ENCODE measurements around the gene ADRB2. TPM values are rescaled to one million over a fixed set of nuclear protein-coding genes. Genes with fewer than 3 reads are reported as not detected.

Gene ADRB2
- total and polyA plus RNA-seq, 5 donors: 2.4 to 9.2 (median 7.4) TPM

GRCh38 chr5:148843510-148844318 is 17.3 kb downstream of the ADRB2 start:
- no peaks in the 10 kb centered on the region for H3K27me3 ChIP-seq (ENCODE audit: control insufficient read depth, insufficient read depth)
- intact Hi-C loops (cut with DNase I): no loop called here
- no peaks in the 10 kb centered on the region for H3K9me3 ChIP-seq (ENCODE audit: control insufficient read depth, low read length)
- WGBS: 51% methylated on average over 10 of the region's 10 CpGs
- peak; percentile 31 to 61 for ATAC-seq
- H3K4me1 ChIP-seq (ENCODE audit: control insufficient read depth, insufficient read depth, low read length): peaks cover 7% of the 10 kb centered on the region
- no peak overlapping the region for H3K4me3 ChIP-seq (ENCODE audit: low read length)
- H3K27ac ChIP-seq (ENCODE audit: low read length): no peak overlapping the region
- no peak for DNase-seq

GRCh38 chr5:148844433-148845280 is 18.2 kb downstream of the ADRB2 start:
- intact Hi-C loops (cut with DNase I): no loop called here
- WGBS: 75% methylated on average over 7 of the region's 7 CpGs
- H3K4me3 ChIP-seq (ENCODE audit: low read length): no peak overlapping the region
- peaks cover 9% of the 10 kb centered on the region for H3K4me1 ChIP-seq (ENCODE audit: control insufficient read depth, insufficient read depth, low read length)
- DNase-seq (no peak), ATAC-seq (no peak)
- no peaks in the 10 kb centered on the region for H3K9me3 ChIP-seq (ENCODE audit: control insufficient read depth, low read length)
- H3K27me3 ChIP-seq (ENCODE audit: control insufficient read depth, insufficient read depth): no peaks in the 10 kb centered on the region
- H3K27ac ChIP-seq (ENCODE audit: low read length): no peak overlapping the region

GRCh38 chr5:148846930-148847329 is 20.5 kb downstream of the ADRB2 start:
- intact Hi-C loops (cut with DNase I): no loop called here
- Histone ChIP-seq H3K4me1 (ENCODE audit: control insufficient read depth, insufficient read depth, low read length) (peaks cover 9% of the 10 kb centered on the region), H3K27ac (ENCODE audit: low read length) (no peak overlapping the region), H3K9me3 (ENCODE audit: control insufficient read depth, low read length) (no peaks in the 10 kb centered on the region), H3K4me3 (ENCODE audit: low read length) (no peak overlapping the region), H3K27me3 (ENCODE audit: control insufficient read depth, insufficient read depth) (no peaks in the 10 kb centered on the region)
- ATAC-seq: no peak
- no peak for DNase-seq

GRCh38 chr5:148847456-148847855 is 21.0 kb downstream of the ADRB2 start:
- DNase-seq: no peak
- Histone ChIP-seq H3K27me3 (ENCODE audit: control insufficient read depth, insufficient read depth) (no peaks in the 10 kb centered on the region), H3K4me3 (ENCODE audit: low read length) (no peak overlapping the region), H3K4me1 (ENCODE audit: control insufficient read depth, insufficient read depth, low read length) (peaks cover 7% of the 10 kb centered on the region), H3K9me3 (ENCODE audit: control insufficient read depth, low read length) (no peaks in the 10 kb centered on the region), H3K27ac (ENCODE audit: low read length) (no peak overlapping the region)
- no peak for ATAC-seq
- 90% methylated on average over 2 of the region's 2 CpGs for WGBS
- intact Hi-C loops (cut with DNase I): no loop called here

GRCh38 chr5:148848393-148849031 is 22.1 kb downstream of the ADRB2 start:
- ATAC-seq (peak; percentile 33 to 63), DNase-seq (peak in 1 of 3 donors; percentile 52)
- Histone ChIP-seq H3K4me3 (ENCODE audit: low read length) (no peak overlapping the region), H3K27me3 (ENCODE audit: control insufficient read depth, insufficient read depth) (no peaks in the 10 kb centered on the region), H3K9me3 (ENCODE audit: control insufficient read depth, low read length) (no peaks in the 10 kb centered on the region), H3K27ac (ENCODE audit: low read length) (no peak overlapping the region), H3K4me1 (ENCODE audit: control insufficient read depth, insufficient read depth, low read length) (peaks cover 3% of the 10 kb centered on the region)
- 53% methylated on average over 3 of the region's 3 CpGs for WGBS
- intact Hi-C loops (cut with DNase I): no loop called here

GRCh38 chr5:148849461-148849860 is 23.1 kb downstream of the ADRB2 start:
- ATAC-seq: peak; percentile 45 to 51
- 78% methylated on average over 4 of the region's 4 CpGs for WGBS
- intact Hi-C loops (cut with DNase I): no loop called here
- H3K27ac ChIP-seq (ENCODE audit: low read length): no peak overlapping the region
- no peak for DNase-seq
- H3K9me3 ChIP-seq (ENCODE audit: control insufficient read depth, low read length): no peaks in the 10 kb centered on the region
- H3K27me3 ChIP-seq (ENCODE audit: control insufficient read depth, insufficient read depth): no peaks in the 10 kb centered on the region
- H3K4me1 ChIP-seq (ENCODE audit: control insufficient read depth, insufficient read depth, low read length): peaks cover 3% of the 10 kb centered on the region
- no peak overlapping the region for H3K4me3 ChIP-seq (ENCODE audit: low read length)

- 87% methylated on average over 2 of the region's 2 CpGs for WGBS
- no peak for DNase-seq
- intact Hi-C loops (cut with DNase I): no loop called here
- ATAC-seq: no peak
- Histone ChIP-seq H3K4me1 (ENCODE audit: control insufficient read depth, insufficient read depth, low read length) (peaks cover 3% of the 10 kb centered on the region), H3K9me3 (ENCODE audit: control insufficient read depth, low read length) (no peaks in the 10 kb centered on the region), H3K27ac (ENCODE audit: low read length) (no peak overlapping the region), H3K4me3 (ENCODE audit: low read length) (no peak overlapping the region), H3K27me3 (ENCODE audit: control insufficient read depth, insufficient read depth) (no peaks in the 10 kb centered on the region)
These were observed 24.4 kb downstream of the ADRB2 start for GRCh38 chr5:148850836-148851235.

- H3K27me3 ChIP-seq (ENCODE audit: control insufficient read depth, insufficient read depth): no peaks in the 10 kb centered on the region
- 93% methylated on average over 2 of the region's 2 CpGs for WGBS
- no peak for ATAC-seq
- no peak overlapping the region for H3K27ac ChIP-seq (ENCODE audit: low read length)
- H3K4me1 ChIP-seq (ENCODE audit: control insufficient read depth, insufficient read depth, low read length): peaks cover 11% of the 10 kb centered on the region
- no peaks in the 10 kb centered on the region for H3K9me3 ChIP-seq (ENCODE audit: control insufficient read depth, low read length)
- intact Hi-C loops (cut with DNase I): no loop called here
- no peak for DNase-seq
- H3K4me3 ChIP-seq (ENCODE audit: low read length): no peak overlapping the region
These were observed 27.5 kb downstream of the ADRB2 start for GRCh38 chr5:148853868-148854267.

- Histone ChIP-seq H3K4me3 (ENCODE audit: low read length) (no peak overlapping the region), H3K27ac (ENCODE audit: low read length) (no peak overlapping the region), H3K27me3 (ENCODE audit: control insufficient read depth, insufficient read depth) (no peaks in the 10 kb centered on the region), H3K4me1 (ENCODE audit: control insufficient read depth, insufficient read depth, low read length) (peaks cover 12% of the 10 kb centered on the region), H3K9me3 (ENCODE audit: control insufficient read depth, low read length) (no peaks in the 10 kb centered on the region)
- whole genome bisulfite sequencing: 62% methylated on average over 5 of the region's 5 CpGs
- intact Hi-C loops (cut with DNase I): no loop called here
- DNase-seq (peak in 1 of 3 donors; percentile 53), ATAC-seq (peak in 1 of 2 donors; percentile 50)
These were observed 29.0 kb downstream of the ADRB2 start for GRCh38 chr5:148855249-148856008.

- 64% methylated on average over 2 of the region's 2 CpGs for WGBS
- H3K27ac ChIP-seq (ENCODE audit: low read length): no peak overlapping the region
- DNase-seq: no peak
- ATAC-seq: no peak
- intact Hi-C loops (cut with DNase I): no loop called here
- no peaks in the 10 kb centered on the region for H3K27me3 ChIP-seq (ENCODE audit: control insufficient read depth, insufficient read depth)
- no peaks in the 10 kb centered on the region for H3K9me3 ChIP-seq (ENCODE audit: control insufficient read depth, low read length)
- peaks cover 12% of the 10 kb centered on the region for H3K4me1 ChIP-seq (ENCODE audit: control insufficient read depth, insufficient read depth, low read length)
- no peak overlapping the region for H3K4me3 ChIP-seq (ENCODE audit: low read length)
These were observed 29.6 kb downstream of the ADRB2 start for GRCh38 chr5:148856009-148856367.
